H9 (cell line): ENCODE data around the gene AJAP1. TPM values are rescaled to one million over a fixed set of nuclear protein-coding genes. Genes with fewer than 3 reads are reported as not detected.

Experiments used
- DNase-seq: peaks from one replicate; pipeline ENCODE4 v3.0.0-alpha.2; 2017
- H2AFZ ChIP-seq: one replicate; pipeline ENCODE4 v1.6.1; 2013; ENCODE audit warnings: mild to moderate bottlenecking, low read length, control low read depth, moderate library complexity
- H2AK5ac ChIP-seq: 2 replicates; pipeline ENCODE4 v1.6.1; 2013; ENCODE audit warnings: low read length, control low read depth, mixed read lengths; ENCODE audit not compliant: insufficient read length
- H2BK120ac ChIP-seq: one replicate; pipeline ENCODE4 v1.6.1; 2013; ENCODE audit warnings: low read depth, mild to moderate bottlenecking, low read length, control low read depth, inconsistent platforms; ENCODE audit not compliant: poor library complexity, severe bottlenecking
- H2BK12ac ChIP-seq: 2 replicates; pipeline ENCODE4 v1.6.1; 2013; ENCODE audit warnings: low read length, control low read depth, mixed read lengths, low read depth; ENCODE audit not compliant: insufficient read length
- H2BK15ac ChIP-seq: 2 replicates; pipeline ENCODE4 v1.6.1; 2013; ENCODE audit warnings: low read depth, low read length, control low read depth
- H2BK20ac ChIP-seq: one replicate; pipeline ENCODE4 v1.6.1; 2013; ENCODE audit warnings: low read depth, mild to moderate bottlenecking, low read length, control low read depth, inconsistent platforms; ENCODE audit not compliant: poor library complexity, severe bottlenecking
- H2BK5ac ChIP-seq: 2 replicates; pipeline ENCODE4 v1.6.1; 2013; ENCODE audit warnings: low read length, control low read depth, mixed read lengths; ENCODE audit not compliant: insufficient read length
- H3K14ac ChIP-seq: 2 replicates; pipeline ENCODE4 v1.6.1; 2013; ENCODE audit warnings: low read length, control low read depth; ENCODE audit not compliant: insufficient read depth
- H3K18ac ChIP-seq: 2 replicates; pipeline ENCODE4 v1.6.1; 2013; ENCODE audit warnings: low read depth, mild to moderate bottlenecking, mixed read lengths, low read length, control low read depth; ENCODE audit not compliant: insufficient read length
- H3K23ac ChIP-seq: 2 replicates; pipeline ENCODE4 v1.6.1; 2013; ENCODE audit warnings: low read length, control low read depth, mixed read lengths, low read depth; ENCODE audit not compliant: insufficient read length
- H3K23me2 ChIP-seq: 2 replicates; pipeline ENCODE4 v1.6.1; 2013; ENCODE audit warnings: low read depth, mild to moderate bottlenecking, mixed read lengths, low read length, control low read depth; ENCODE audit not compliant: insufficient read length, poor library complexity, severe bottlenecking
- H3K27ac ChIP-seq: 2 replicates; pipeline ENCODE4 v1.5.1; 2013; ENCODE audit warnings: low read length, control low read depth, mixed read lengths, low read depth; ENCODE audit not compliant: insufficient read length
- H3K27me3 ChIP-seq: 2 replicates; pipeline ENCODE4 v1.6.1; 2013; ENCODE audit warnings: low read length, control low read depth, inconsistent platforms; ENCODE audit not compliant: insufficient read depth
- H3K4ac ChIP-seq: 2 replicates; pipeline ENCODE4 v1.6.1; 2013; ENCODE audit warnings: low read depth, mild to moderate bottlenecking, control low read depth, inconsistent platforms, low read length, moderate library complexity
- H3K4me1 ChIP-seq: 2 replicates; pipeline ENCODE4 v1.6.1; 2013; ENCODE audit warnings: low read length, control low read depth, inconsistent platforms; ENCODE audit not compliant: insufficient read depth
- H3K4me2 ChIP-seq: 2 replicates; pipeline ENCODE4 v1.6.1; 2013; ENCODE audit warnings: low read length, control low read depth, mixed read lengths; ENCODE audit not compliant: insufficient read length, insufficient read depth
- H3K56ac ChIP-seq: 2 replicates; pipeline ENCODE4 v1.6.1; 2013; ENCODE audit warnings: low read depth, mild to moderate bottlenecking, mixed read lengths, low read length, control low read depth; ENCODE audit not compliant: insufficient read length
- H3K79me1 ChIP-seq: 2 replicates; pipeline ENCODE4 v1.6.1; 2013; ENCODE audit warnings: low read depth, mild to moderate bottlenecking, moderate library complexity, low read length, control low read depth, inconsistent platforms; ENCODE audit not compliant: insufficient read depth, poor library complexity, severe bottlenecking
- H3K79me2 ChIP-seq: 2 replicates; pipeline ENCODE4 v1.6.1; 2013; ENCODE audit warnings: low read length, control low read depth, inconsistent platforms; ENCODE audit not compliant: insufficient read depth
- H3K9ac ChIP-seq: 2 replicates; pipeline ENCODE4 v1.6.1; 2013; ENCODE audit warnings: low read length, control low read depth, mixed read lengths; ENCODE audit not compliant: insufficient read length; ENCODE audit errors: extremely low read depth
- H3K9me3 ChIP-seq: one replicate; pipeline ENCODE4 v1.6.1; 2013; ENCODE audit warnings: low read depth, low read length, inconsistent platforms; ENCODE audit not compliant: control insufficient read depth
- H3T11ph ChIP-seq: one replicate; pipeline ENCODE4 v1.6.1; 2013; ENCODE audit warnings: mild to moderate bottlenecking, low read length, control low read depth, inconsistent platforms
- H4K20me1 ChIP-seq: one replicate; pipeline ENCODE4 v1.6.1; 2013; ENCODE audit not compliant: control insufficient read depth, insufficient read length, insufficient read depth
- H4K5ac ChIP-seq: 2 replicates; pipeline ENCODE4 v1.6.1; 2013; ENCODE audit warnings: low read depth, mild to moderate bottlenecking, mixed read lengths, low read length, control low read depth; ENCODE audit not compliant: insufficient read length
- H4K8ac ChIP-seq: replicated peaks from 2 replicates; pipeline ENCODE4 v1.6.1; 2013; ENCODE audit warnings: low read length, control low read depth, mixed read lengths, low read depth; ENCODE audit not compliant: insufficient read length
- H4K91ac ChIP-seq: 2 replicates; pipeline ENCODE4 v1.6.1; 2013; ENCODE audit warnings: low read depth, mild to moderate bottlenecking, moderate library complexity, mixed read lengths, low read length, control low read depth; ENCODE audit not compliant: insufficient read length
- H3K27ac Mint-ChIP-seq, 3 experiments: 2 replicates in 2 of 3; 3 replicates in 1 of 3; pipeline ENCODE4 v1.8.0; 2020 to 2021; ENCODE audit warnings: mixed read lengths in 3 of 3, mild to moderate bottlenecking in 1 of 3, moderate library complexity in 1 of 3
- H3K27me3 Mint-ChIP-seq: 2 replicates; pipeline ENCODE4 v1.8.0; 2021; ENCODE audit warnings: low read depth, mild to moderate bottlenecking, moderate library complexity, mixed read lengths
- H3K36me3 Mint-ChIP-seq, 3 experiments: 2 replicates in 2 of 3; 3 replicates in 1 of 3; pipeline ENCODE4 v1.8.0; 2020 to 2021; ENCODE audit warnings: low read depth in 3 of 3, mixed read lengths in 3 of 3; ENCODE audit not compliant: insufficient read depth in 1 of 3
- H3K4me1 Mint-ChIP-seq, 2 experiments: 2 replicates each; pipeline ENCODE4 v1.8.0; 2020; ENCODE audit warnings: mixed read lengths in 2 of 2
- H3K4me3 Mint-ChIP-seq, 2 experiments: 2 replicates in 1 of 2; 3 replicates in 1 of 2; pipeline ENCODE4 v1.8.0; 2020 to 2021; ENCODE audit warnings: mild to moderate bottlenecking in 2 of 2, mixed read lengths in 2 of 2, moderate library complexity in 1 of 2
- H3K9me3 Mint-ChIP-seq, 2 experiments: 2 replicates in 1 of 2; 3 replicates in 1 of 2; pipeline ENCODE4 v1.8.0; 2020; ENCODE audit warnings: mild to moderate bottlenecking in 2 of 2, mixed read lengths in 2 of 2, moderate library complexity in 1 of 2
- WGBS: extraction: QIAGEN DNeasy Blood & Tissue Kit; methylation state at CpG from one replicate; pipeline ENCODE4 v1.1.7; 2013; ENCODE audit warnings: missing lambda C conversion rate, low lambda C conversion rate, mixed read lengths; ENCODE audit not compliant: insufficient read length; ENCODE audit errors: extremely low coverage; 5-methylcytosine and 5-hydroxymethylcytosine counted together
- total RNA-seq: library from RNA; stranded (reverse); gene quantifications from 2 replicates; pipeline ENCODE4 v1.2.1, GENCODE V29; 2021
- TF ChIP-seq, protein P1 (sequence below): fragments of 200-600 bp; sonication (generic); conservative IDR thresholded peaks from 3 replicates; pipeline ENCODE4 v1.8.0; 2021; ENCODE audit warnings: antibody characterized with exemption, mild to moderate bottlenecking

The AJAP1 gene
- total RNA-seq, 1 experiment from 2014 or later = 8.6 TPM

DNA sequence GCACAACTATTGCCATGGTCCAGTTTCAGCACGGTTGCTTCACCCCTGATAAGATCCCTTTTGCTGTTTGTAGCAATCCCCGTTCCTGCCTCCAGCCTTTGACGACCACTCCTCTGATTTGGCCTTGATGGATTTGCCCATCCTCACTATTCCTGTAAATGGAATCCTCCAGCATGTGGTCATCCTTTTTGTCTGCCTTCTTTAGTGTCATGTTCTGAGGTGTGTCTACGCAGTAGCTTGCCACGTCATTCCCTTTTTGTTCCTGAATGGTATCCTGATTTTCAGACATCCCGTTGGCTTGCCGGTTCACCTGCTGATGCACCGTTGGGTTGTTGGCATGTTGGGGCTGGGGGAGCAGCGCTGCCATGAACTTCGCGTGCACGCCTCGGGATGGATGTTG lies 7.8 kb downstream of the AJAP1 start:
- H3K4me3 Mint-ChIP-seq = no peak overlapping the region
- Histone ChIP-seq H3K27ac (no peak overlapping the region), H4K5ac (no peak overlapping the region), H3K23ac (no peak overlapping the region), H4K8ac (no peak overlapping the region), H2BK120ac (no peak overlapping the region), H3K9ac (no peak overlapping the region), H3K56ac (no peak overlapping the region), H3K79me2 (no peaks in the 10 kb centered on the region; the same call in 1 of the 2 replicates), H2BK12ac (no peak overlapping the region), H3K23me2 (no peaks in the 10 kb centered on the region), H3K14ac (no peak overlapping the region), H3T11ph (no peak overlapping the region), H2BK20ac (no peak overlapping the region), H3K18ac (no peak overlapping the region), H3K9me3 (no peaks in the 10 kb centered on the region), H2BK5ac (no peak overlapping the region), H2BK15ac (no peak overlapping the region), H3K4me2 (no peak overlapping the region), H3K4ac (no peak overlapping the region), H4K91ac (no peak overlapping the region), H3K4me1 (peaks cover 12% of the 10 kb centered on the region), H3K27me3 (peaks cover 8% of the 10 kb centered on the region; the same call in 1 of the 2 replicates), H2AK5ac (no peak overlapping the region), H2AFZ (no peak overlapping the region), H3K79me1 (no peaks in the 10 kb centered on the region), H4K20me1 (no peaks in the 10 kb centered on the region)
- H3K4me1 Mint-ChIP-seq = peaks cover 37 to 40% of the 10 kb centered on the region in 2 experiments
- DNase-seq = no peak
- peaks cover 55% of the 10 kb centered on the region for H3K27me3 Mint-ChIP-seq
- TF ChIP-seq, protein P1, sequence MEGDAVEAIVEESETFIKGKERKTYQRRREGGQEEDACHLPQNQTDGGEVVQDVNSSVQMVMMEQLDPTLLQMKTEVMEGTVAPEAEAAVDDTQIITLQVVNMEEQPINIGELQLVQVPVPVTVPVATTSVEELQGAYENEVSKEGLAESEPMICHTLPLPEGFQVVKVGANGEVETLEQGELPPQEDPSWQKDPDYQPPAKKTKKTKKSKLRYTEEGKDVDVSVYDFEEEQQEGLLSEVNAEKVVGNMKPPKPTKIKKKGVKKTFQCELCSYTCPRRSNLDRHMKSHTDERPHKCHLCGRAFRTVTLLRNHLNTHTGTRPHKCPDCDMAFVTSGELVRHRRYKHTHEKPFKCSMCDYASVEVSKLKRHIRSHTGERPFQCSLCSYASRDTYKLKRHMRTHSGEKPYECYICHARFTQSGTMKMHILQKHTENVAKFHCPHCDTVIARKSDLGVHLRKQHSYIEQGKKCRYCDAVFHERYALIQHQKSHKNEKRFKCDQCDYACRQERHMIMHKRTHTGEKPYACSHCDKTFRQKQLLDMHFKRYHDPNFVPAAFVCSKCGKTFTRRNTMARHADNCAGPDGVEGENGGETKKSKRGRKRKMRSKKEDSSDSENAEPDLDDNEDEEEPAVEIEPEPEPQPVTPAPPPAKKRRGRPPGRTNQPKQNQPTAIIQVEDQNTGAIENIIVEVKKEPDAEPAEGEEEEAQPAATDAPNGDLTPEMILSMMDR = no peak
- no peak overlapping the region for H3K27ac Mint-ChIP-seq
- WGBS = no CpG with 5 or more reads among the region's 13 CpGs
- H3K36me3 Mint-ChIP-seq = peaks cover 4 to 14% (median 12%) of the 10 kb centered on the region in 3 experiments
- peaks cover 15 to 17% of the 10 kb centered on the region in 2 experiments for H3K9me3 Mint-ChIP-seq
